ENCODE measurements around the gene ARHGEF7. TPM values are rescaled to one million over a fixed set of nuclear protein-coding genes. Genes with fewer than 3 reads are reported as not detected.

The ARHGEF7 gene
- total RNA-seq, 2 donors from 2014 or later: 57.9 to 97.3 TPM

GRCh38 chr13:111261326-111261725 is 146.2 kb downstream of the ARHGEF7 start:
- DNase-seq (ENCODE audit: low spot score): no peak

GRCh38 chr13:111262281-111262680 is 147.2 kb downstream of the ARHGEF7 start:
- Histone ChIP-seq H3K4me3 (no peak overlapping the region), H3K36me3 (no peaks in the 10 kb centered on the region), H3K27me3 (replicated peaks; ENCODE audit: insufficient read depth) (no peaks in the 10 kb centered on the region), H3K27ac (no peak overlapping the region), H3K9me3 (no peaks in the 10 kb centered on the region), H3K4me1 (replicated peaks) (no peaks in the 10 kb centered on the region)
- intact Hi-C loops (cut with DNase I): no loop called here
- TF ChIP-seq POLR2A (IDR thresholded peaks at IDR 0.05) (no peak), CTCF (IDR thresholded peaks at IDR 0.05) (no peak), POLR2AphosphoS5 (IDR thresholded peaks at IDR 0.05) (no peak)
- DNase-seq (ENCODE audit: low spot score): no peak
- WGBS: 96% methylated on average over 4 of the region's 4 CpGs

More at GRCh38 chr13:111261326-111261725, 146.2 kb downstream of the ARHGEF7 start:
- Histone ChIP-seq H3K9me3 (no peaks in the 10 kb centered on the region), H3K36me3 (no peaks in the 10 kb centered on the region), H3K27me3 (replicated peaks; ENCODE audit: insufficient read depth) (no peaks in the 10 kb centered on the region), H3K4me1 (replicated peaks) (no peaks in the 10 kb centered on the region), H3K27ac (no peak overlapping the region), H3K4me3 (no peak overlapping the region)
- no peak for TF ChIP-seq CTCF (IDR thresholded peaks at IDR 0.05)
- TF ChIP-seq POLR2AphosphoS5 (IDR thresholded peaks at IDR 0.05): no peak
- no peak for TF ChIP-seq POLR2A (IDR thresholded peaks at IDR 0.05)
- intact Hi-C loops (cut with DNase I): no loop called here

- H3K27ac ChIP-seq: no peak overlapping the region
- DNase-seq (ENCODE audit: low spot score): no peak
- no peak overlapping the region for H3K4me3 ChIP-seq
- no peaks in the 10 kb centered on the region for H3K4me1 ChIP-seq (replicated peaks)
- intact Hi-C loops (cut with DNase I): no loop called here
- H3K27me3 ChIP-seq (replicated peaks; ENCODE audit: insufficient read depth): no peaks in the 10 kb centered on the region
- no peaks in the 10 kb centered on the region for H3K36me3 ChIP-seq
- 89% methylated on average over 3 of the region's 3 CpGs for WGBS
- TF ChIP-seq POLR2AphosphoS5 (IDR thresholded peaks at IDR 0.05) (no peak), CTCF (IDR thresholded peaks at IDR 0.05) (no peak), POLR2A (IDR thresholded peaks at IDR 0.05) (no peak)
- H3K9me3 ChIP-seq: no peaks in the 10 kb centered on the region
Measured at GRCh38 chr13:111262715-111263114, 147.6 kb downstream of the ARHGEF7 start.

- no peak for DNase-seq (ENCODE audit: low spot score)
- Histone ChIP-seq H3K4me3 (no peak overlapping the region), H3K9me3 (no peaks in the 10 kb centered on the region), H3K27me3 (replicated peaks; ENCODE audit: insufficient read depth) (no peaks in the 10 kb centered on the region), H3K36me3 (no peaks in the 10 kb centered on the region), H3K27ac (no peak overlapping the region), H3K4me1 (replicated peaks) (no peaks in the 10 kb centered on the region)
- TF ChIP-seq CTCF (IDR thresholded peaks at IDR 0.05) (no peak), POLR2A (IDR thresholded peaks at IDR 0.05) (no peak), POLR2AphosphoS5 (IDR thresholded peaks at IDR 0.05) (no peak)
- WGBS: 90% methylated on average over 3 of the region's 3 CpGs
- intact Hi-C loops (cut with DNase I): no loop called here
Measured at GRCh38 chr13:111263566-111263965, 148.5 kb downstream of the ARHGEF7 start.

- Histone ChIP-seq H3K4me1 (replicated peaks) (peaks cover 4% of the 10 kb centered on the region), H3K9me3 (no peaks in the 10 kb centered on the region), H3K4me3 (no peak overlapping the region), H3K27ac (no peak overlapping the region), H3K27me3 (replicated peaks; ENCODE audit: insufficient read depth) (no peaks in the 10 kb centered on the region), H3K36me3 (no peaks in the 10 kb centered on the region)
- intact Hi-C loops (cut with DNase I): no loop called here
- TF ChIP-seq CTCF (IDR thresholded peaks at IDR 0.05) (no peak), POLR2A (IDR thresholded peaks at IDR 0.05) (no peak), POLR2AphosphoS5 (IDR thresholded peaks at IDR 0.05) (no peak)
- WGBS: 94% methylated on average over 14 of the region's 14 CpGs
- no peak for DNase-seq (ENCODE audit: low spot score)
Measured at GRCh38 chr13:111265006-111265700, 150.0 kb downstream of the ARHGEF7 start.
